PFSK-1 (cell line): ENCODE data around the gene RGL4.

Source experiments
- FOXP2 ChIP-seq: optimal IDR thresholded peaks from 2 replicates; pipeline ENCODE3; 2011; ENCODE audit warnings: borderline replicate concordance, control low read depth, inconsistent platforms; ENCODE audit not compliant: insufficient read depth; ENCODE audit errors: extremely low read length, extremely low read depth
- POLR2AphosphoS5 ChIP-seq: IDR thresholded peaks from 2 replicates; pipeline ENCODE4 v1.6.1; 2012; ENCODE audit warnings: low read depth, mild to moderate bottlenecking, control low read depth, low read length, moderate library complexity
- SIN3A ChIP-seq: IDR thresholded peaks from 2 replicates; pipeline ENCODE4 v1.6.1; 2012; ENCODE audit warnings: mild to moderate bottlenecking, low read length, moderate library complexity, borderline replicate concordance; ENCODE audit not compliant: insufficient read depth
- TAF1 ChIP-seq: IDR thresholded peaks from 2 replicates; pipeline ENCODE4 v1.6.1; 2012; ENCODE audit warnings: low read length, control low read depth, borderline replicate concordance; ENCODE audit not compliant: insufficient read depth
- TF ChIP-seq, protein P1 (sequence below), 2 experiments: IDR thresholded peaks; 2 replicates each; pipeline versions ENCODE4 v1.6.1 to v1.8.0; 2011 to 2012; ENCODE audit warnings: low read depth in 2 of 2, low read length in 2 of 2, control low read depth in 1 of 2, inconsistent platforms in 1 of 2, mild to moderate bottlenecking in 1 of 2, moderate library complexity in 1 of 2; ENCODE audit not compliant: insufficient read depth in 1 of 2

Gene RGL4

GRCh38 chr22:23682077-23682476 lies 8.7 kb upstream of the RGL4 start:
- TF ChIP-seq, protein P1, sequence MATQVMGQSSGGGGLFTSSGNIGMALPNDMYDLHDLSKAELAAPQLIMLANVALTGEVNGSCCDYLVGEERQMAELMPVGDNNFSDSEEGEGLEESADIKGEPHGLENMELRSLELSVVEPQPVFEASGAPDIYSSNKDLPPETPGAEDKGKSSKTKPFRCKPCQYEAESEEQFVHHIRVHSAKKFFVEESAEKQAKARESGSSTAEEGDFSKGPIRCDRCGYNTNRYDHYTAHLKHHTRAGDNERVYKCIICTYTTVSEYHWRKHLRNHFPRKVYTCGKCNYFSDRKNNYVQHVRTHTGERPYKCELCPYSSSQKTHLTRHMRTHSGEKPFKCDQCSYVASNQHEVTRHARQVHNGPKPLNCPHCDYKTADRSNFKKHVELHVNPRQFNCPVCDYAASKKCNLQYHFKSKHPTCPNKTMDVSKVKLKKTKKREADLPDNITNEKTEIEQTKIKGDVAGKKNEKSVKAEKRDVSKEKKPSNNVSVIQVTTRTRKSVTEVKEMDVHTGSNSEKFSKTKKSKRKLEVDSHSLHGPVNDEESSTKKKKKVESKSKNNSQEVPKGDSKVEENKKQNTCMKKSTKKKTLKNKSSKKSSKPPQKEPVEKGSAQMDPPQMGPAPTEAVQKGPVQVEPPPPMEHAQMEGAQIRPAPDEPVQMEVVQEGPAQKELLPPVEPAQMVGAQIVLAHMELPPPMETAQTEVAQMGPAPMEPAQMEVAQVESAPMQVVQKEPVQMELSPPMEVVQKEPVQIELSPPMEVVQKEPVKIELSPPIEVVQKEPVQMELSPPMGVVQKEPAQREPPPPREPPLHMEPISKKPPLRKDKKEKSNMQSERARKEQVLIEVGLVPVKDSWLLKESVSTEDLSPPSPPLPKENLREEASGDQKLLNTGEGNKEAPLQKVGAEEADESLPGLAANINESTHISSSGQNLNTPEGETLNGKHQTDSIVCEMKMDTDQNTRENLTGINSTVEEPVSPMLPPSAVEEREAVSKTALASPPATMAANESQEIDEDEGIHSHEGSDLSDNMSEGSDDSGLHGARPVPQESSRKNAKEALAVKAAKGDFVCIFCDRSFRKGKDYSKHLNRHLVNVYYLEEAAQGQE (IDR thresholded peaks at IDR 0.05; ENCODE audit: insufficient read depth in 1 of 2, low read depth in 2 of 2, low read length in 2 of 2): no peak
- TF ChIP-seq SIN3A (no peak), TAF1 (no peak), POLR2AphosphoS5 (no peak), FOXP2 (no peak)

DNA sequence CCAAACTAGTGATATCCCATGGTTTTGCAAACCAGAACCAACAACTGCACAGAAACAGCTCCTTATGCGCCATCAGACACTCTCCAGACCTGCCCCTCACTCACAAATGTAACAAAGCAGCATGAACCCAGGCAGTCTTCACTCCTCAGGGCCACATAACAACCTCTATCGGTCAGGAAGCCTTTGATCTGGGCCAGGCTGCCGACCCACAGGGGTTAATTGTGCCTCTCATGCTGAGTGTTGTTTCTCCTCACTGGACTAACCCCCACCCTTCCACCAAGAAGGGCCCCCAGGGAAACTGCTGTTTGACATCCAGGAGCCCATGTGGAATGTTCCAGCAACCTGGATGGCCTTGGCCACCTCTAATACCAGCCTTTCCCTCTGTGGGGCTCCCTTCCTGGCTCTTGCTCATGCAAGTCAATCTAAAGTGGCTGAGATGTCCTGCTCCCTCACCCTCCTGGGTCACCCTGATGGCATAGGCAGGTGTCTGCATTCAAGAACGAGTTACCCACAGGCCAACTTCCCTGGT lies 7.9 kb upstream of the RGL4 start:
- TF ChIP-seq TAF1 (no peak), FOXP2 (no peak), POLR2AphosphoS5 (no peak), SIN3A (no peak)
- TF ChIP-seq, protein P1 (IDR thresholded peaks at IDR 0.05; ENCODE audit: insufficient read depth in 1 of 2, low read depth in 2 of 2, low read length in 2 of 2): no peak

DNA sequence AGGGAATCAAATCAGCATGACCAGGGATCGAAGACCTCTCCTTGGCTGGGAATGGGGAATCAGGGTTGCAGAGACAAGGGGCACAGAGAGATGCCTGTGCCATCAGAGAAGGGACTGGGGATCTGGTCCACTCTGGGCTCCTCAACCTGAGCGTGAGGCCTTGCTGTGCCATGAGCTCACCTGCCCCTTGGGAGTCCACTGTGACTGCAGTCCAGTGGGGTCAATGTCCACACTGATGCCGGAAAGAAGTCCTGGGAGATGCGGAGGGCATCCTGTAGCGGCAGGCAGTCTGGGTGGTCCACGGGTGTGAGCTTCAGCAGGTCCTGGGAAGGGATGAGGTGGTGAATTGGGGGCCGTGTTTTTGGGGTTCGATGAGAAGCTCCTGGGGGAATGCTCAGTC lies 7.3 kb upstream of the RGL4 start:
- no peak for TF ChIP-seq POLR2AphosphoS5
- no peak for TF ChIP-seq FOXP2
- TF ChIP-seq SIN3A: no peak
- no peak for TF ChIP-seq TAF1
- TF ChIP-seq, protein P1 (IDR thresholded peaks at IDR 0.05; ENCODE audit: insufficient read depth in 1 of 2, low read depth in 2 of 2, low read length in 2 of 2): no peak

DNA sequence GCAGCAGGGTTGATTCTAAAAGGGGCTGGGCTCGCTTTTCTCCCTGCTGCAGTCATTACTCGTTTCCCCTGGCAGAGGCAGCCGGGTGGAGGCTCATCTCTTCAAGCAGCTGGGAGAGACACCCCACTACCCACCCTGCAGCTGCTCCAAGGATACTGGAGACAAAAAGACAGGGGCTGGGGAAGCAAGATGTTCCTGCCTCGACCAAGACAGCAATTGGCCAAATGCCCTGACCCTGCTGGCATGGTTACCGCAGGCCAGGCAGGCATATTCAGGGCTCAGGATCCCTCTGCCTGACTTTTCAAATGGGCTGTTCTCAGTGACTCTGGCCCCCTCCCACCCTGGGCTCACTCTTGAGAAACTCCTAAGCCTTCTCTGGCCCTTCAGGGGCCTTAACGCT lies 6.8 kb upstream of the RGL4 start:
- TF ChIP-seq, protein P1 (IDR thresholded peaks at IDR 0.05; ENCODE audit: insufficient read depth in 1 of 2, low read depth in 2 of 2, low read length in 2 of 2): no peak
- no peak for TF ChIP-seq FOXP2
- TF ChIP-seq SIN3A: no peak
- no peak for TF ChIP-seq POLR2AphosphoS5
- no peak for TF ChIP-seq TAF1

- TF ChIP-seq SIN3A: no peak
- no peak for TF ChIP-seq TAF1
- TF ChIP-seq, protein P1 (IDR thresholded peaks at IDR 0.05; ENCODE audit: insufficient read depth in 1 of 2, low read depth in 2 of 2, low read length in 2 of 2): no peak
- TF ChIP-seq POLR2AphosphoS5: no peak
- TF ChIP-seq FOXP2: no peak
These were observed 6.2 kb upstream of the RGL4 start for GRCh38 chr22:23684561-23685031.
